SK-N-SH treated with all-trans-retinoic acid at 6 μM for 48 hours (cell line): ENCODE results near the gene NBPF6.
"Not testable (repeated sequence)": the region's sequence is repeated elsewhere in the genome, so short reads cannot be mapped to it uniquely, and the experiment has no call there.

Source experiments
- RARB ChIP-seq: fragments of 250-450 bp; sonication (Bioruptor Pico); IDR thresholded peaks from 2 replicates; pipeline ENCODE4 v1.8.0; 2021; ENCODE audit warnings: mild to moderate bottlenecking, moderate library complexity
- SNAI2 ChIP-seq: fragments of 250-450 bp; sonication (Bioruptor Pico); IDR thresholded peaks from 2 replicates; pipeline ENCODE4 v1.5.0; 2020; ENCODE audit warnings: mild to moderate bottlenecking, moderate library complexity
- ZNF70 ChIP-seq: fragments of 450-650 bp; formaldehyde crosslinking; IDR thresholded peaks from 2 replicates; pipeline ENCODE4 v1.5.0; 2020; ENCODE audit warnings: mild to moderate bottlenecking, moderate library complexity
- TF ChIP-seq, protein P1 (sequence below): fragments of 250-450 bp; sonication (Bioruptor Pico); IDR thresholded peaks from 2 replicates; pipeline ENCODE4 v1.8.0; 2021; ENCODE audit warnings: low read depth, mild to moderate bottlenecking, moderate library complexity, borderline replicate concordance
- TF ChIP-seq, protein P2 (sequence below): fragments of 250-450 bp; sonication (Bioruptor Pico); IDR thresholded peaks from 2 replicates; pipeline ENCODE4 v1.8.0; 2020; ENCODE audit warnings: mild to moderate bottlenecking, moderate library complexity, borderline replicate concordance

DNA sequence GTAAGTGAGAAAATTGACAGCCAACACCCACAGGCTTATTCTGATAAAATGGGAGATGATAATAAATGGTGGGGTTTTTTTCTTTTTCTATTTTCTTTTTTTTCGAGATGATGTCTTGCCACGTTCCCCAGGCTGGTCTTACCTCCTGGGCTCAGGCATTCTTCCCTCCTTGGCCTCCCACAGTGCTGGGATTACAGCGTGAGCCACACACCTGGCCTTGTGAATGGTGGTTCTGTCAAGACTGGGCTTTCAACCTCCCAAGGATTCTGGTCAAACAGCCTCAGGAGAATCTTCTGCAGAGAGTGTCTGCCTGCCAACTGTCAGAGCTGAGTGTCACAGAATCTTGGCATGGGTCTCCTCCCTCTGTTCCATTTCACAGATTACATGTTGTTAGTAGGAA is 16.7 kb upstream of the NBPF6 start:
- TF ChIP-seq, protein P1, sequence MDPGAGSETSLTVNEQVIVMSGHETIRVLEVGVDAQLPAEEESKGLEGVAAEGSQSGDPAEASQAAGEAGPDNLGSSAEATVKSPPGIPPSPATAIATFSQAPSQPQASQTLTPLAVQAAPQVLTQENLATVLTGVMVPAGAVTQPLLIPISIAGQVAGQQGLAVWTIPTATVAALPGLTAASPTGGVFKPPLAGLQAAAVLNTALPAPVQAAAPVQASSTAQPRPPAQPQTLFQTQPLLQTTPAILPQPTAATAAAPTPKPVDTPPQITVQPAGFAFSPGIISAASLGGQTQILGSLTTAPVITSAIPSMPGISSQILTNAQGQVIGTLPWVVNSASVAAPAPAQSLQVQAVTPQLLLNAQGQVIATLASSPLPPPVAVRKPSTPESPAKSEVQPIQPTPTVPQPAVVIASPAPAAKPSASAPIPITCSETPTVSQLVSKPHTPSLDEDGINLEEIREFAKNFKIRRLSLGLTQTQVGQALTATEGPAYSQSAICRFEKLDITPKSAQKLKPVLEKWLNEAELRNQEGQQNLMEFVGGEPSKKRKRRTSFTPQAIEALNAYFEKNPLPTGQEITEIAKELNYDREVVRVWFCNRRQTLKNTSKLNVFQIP, result not testable (repeated sequence)
- not testable (repeated sequence) for TF ChIP-seq ZNF70; SNAI2 (CRISPR knock-in tag); RARB (CRISPR knock-in tag)
- TF ChIP-seq, protein P2, sequence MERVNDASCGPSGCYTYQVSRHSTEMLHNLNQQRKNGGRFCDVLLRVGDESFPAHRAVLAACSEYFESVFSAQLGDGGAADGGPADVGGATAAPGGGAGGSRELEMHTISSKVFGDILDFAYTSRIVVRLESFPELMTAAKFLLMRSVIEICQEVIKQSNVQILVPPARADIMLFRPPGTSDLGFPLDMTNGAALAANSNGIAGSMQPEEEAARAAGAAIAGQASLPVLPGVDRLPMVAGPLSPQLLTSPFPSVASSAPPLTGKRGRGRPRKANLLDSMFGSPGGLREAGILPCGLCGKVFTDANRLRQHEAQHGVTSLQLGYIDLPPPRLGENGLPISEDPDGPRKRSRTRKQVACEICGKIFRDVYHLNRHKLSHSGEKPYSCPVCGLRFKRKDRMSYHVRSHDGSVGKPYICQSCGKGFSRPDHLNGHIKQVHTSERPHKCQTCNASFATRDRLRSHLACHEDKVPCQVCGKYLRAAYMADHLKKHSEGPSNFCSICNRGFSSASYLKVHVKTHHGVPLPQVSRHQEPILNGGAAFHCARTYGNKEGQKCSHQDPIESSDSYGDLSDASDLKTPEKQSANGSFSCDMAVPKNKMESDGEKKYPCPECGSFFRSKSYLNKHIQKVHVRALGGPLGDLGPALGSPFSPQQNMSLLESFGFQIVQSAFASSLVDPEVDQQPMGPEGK (CRISPR knock-in tag), result not testable (repeated sequence)
